HepG2 (cell line): ENCODE data around the gene SPSB1. TPM values are rescaled to one million over a fixed set of nuclear protein-coding genes. Genes with fewer than 3 reads are reported as not detected.

ENCODE experiments used
- ATAC-seq: fragments of 200-7000 bp; cut with Tn5 transposase; 3 replicates; pipeline ENCODE4 v1.9.1; 2020; ENCODE audit warnings: mild to moderate bottlenecking, moderate library complexity
- BruUV-seq: library from RNA; stranded (reverse); fragments of 400-500 nt; replicated peaks from 2 replicates; lab custom pipeline; 2021; lab: Mats Ljungman, UMichigan
- CTCF ChIA-PET: fragments of 300-600 bp; formaldehyde crosslinking; extraction: SDS; loops from one replicate; lab custom pipeline; 2021; ENCODE audit warnings: low total read pairs, inconsistent platforms, low intra/inter-chr PET ratio; lab: Yijun Ruan, JAX
- POLR2A ChIA-PET: fragments of 350-600 bp; sonication (Branson Sonifier 250); formaldehyde crosslinking; loops from one replicate; lab custom pipeline; 2020; ENCODE audit warnings: antibody characterized with exemption, inconsistent platforms; lab: Yijun Ruan, JAX
- DNase-seq: peaks from one replicate; pipeline ENCODE4 v3.0.0-alpha.2; 2015; ENCODE audit warnings: low spot score
- FAIRE-seq: peaks from 3 replicates; lab custom pipeline; 2011; peaks lifted over from hg19 to GRCh38; lab: Jason Lieb, UNC
- H2AFZ ChIP-seq: one replicate; pipeline ENCODE4 v1.6.1; 2011; ENCODE audit warnings: low read length, inconsistent platforms
- H3K27ac ChIP-seq: fragments of 300-600 bp; 3 replicates; pipeline ENCODE4 v1.8.0; 2011; ENCODE audit warnings: mixed run types, mild to moderate bottlenecking, mixed read lengths, low read length, inconsistent platforms; ENCODE audit not compliant: insufficient read depth; ENCODE audit errors: extremely low read length
- H3K27me3 ChIP-seq, 2 experiments: fragments of 200-600 bp in 1 of 2; 2 replicates in 1 of 2; 3 replicates in 1 of 2; pipeline versions ENCODE4 v1.6.0 to v1.8.0; 2011; ENCODE audit warnings: low read length in 2 of 2, mild to moderate bottlenecking in 2 of 2, moderate library complexity in 2 of 2, inconsistent platforms in 1 of 2; ENCODE audit not compliant: insufficient read depth in 2 of 2, control insufficient read depth in 1 of 2
- H3K36me3 ChIP-seq, 2 experiments: fragments of 200-600 bp in 1 of 2; replicated peaks in 1 of 2; 2 replicates in 1 of 2; 3 replicates in 1 of 2; pipeline versions ENCODE4 v1.5.1 to v1.8.0; 2011; ENCODE audit warnings: low read length in 2 of 2, inconsistent platforms in 1 of 2; ENCODE audit not compliant: insufficient read depth in 2 of 2, control insufficient read depth in 1 of 2
- H3K4me1 ChIP-seq: 2 replicates; pipeline ENCODE4 v1.5.1; 2012; ENCODE audit warnings: low read length, inconsistent platforms; ENCODE audit not compliant: insufficient read depth
- H3K4me2 ChIP-seq: 2 replicates; pipeline ENCODE4 v1.6.0; 2011; ENCODE audit warnings: low read depth, low read length, inconsistent platforms
- H3K4me3 ChIP-seq, 3 experiments: fragments of 200-600 bp in 1 of 3; sonication (generic), shearing (Covaris generic) in 1 of 3; replicated peaks in 1 of 3; 2 replicates each; pipeline ENCODE4 v1.5.1; 2011 to 2016; ENCODE audit warnings: low read length in 3 of 3, inconsistent platforms in 2 of 3, low read depth in 2 of 3, mild to moderate bottlenecking in 2 of 3, control low read depth in 1 of 3, mixed read lengths in 1 of 3; ENCODE audit not compliant: insufficient read depth in 1 of 3
- H3K79me2 ChIP-seq: one replicate; pipeline ENCODE4 v1.6.1; 2011; ENCODE audit warnings: low read length, inconsistent platforms; ENCODE audit not compliant: insufficient read depth
- H3K9ac ChIP-seq: 2 replicates; pipeline ENCODE4 v1.6.0; 2011; ENCODE audit warnings: mild to moderate bottlenecking, low read depth, low read length, inconsistent platforms; ENCODE audit not compliant: insufficient read depth
- H3K9me3 ChIP-seq: 2 replicates; pipeline ENCODE4 v1.5.1; 2012; ENCODE audit warnings: mild to moderate bottlenecking, low read length
- H4K20me1 ChIP-seq: 2 replicates; pipeline ENCODE4 v1.6.0; 2011; ENCODE audit warnings: inconsistent platforms, mild to moderate bottlenecking, low read length, moderate library complexity; ENCODE audit not compliant: insufficient read depth
- DNMT1 ChIP-seq: sonication (generic); formaldehyde crosslinking; IDR thresholded peaks from 2 replicates; pipeline ENCODE4 v1.5.1; 2020; ENCODE audit warnings: mild to moderate bottlenecking, missing genetic modification reagents
- GATAD2A ChIP-seq: IDR thresholded peaks from 2 replicates; pipeline ENCODE4 v1.6.1; 2016
- MAFF ChIP-seq: IDR thresholded peaks from 2 replicates; pipeline ENCODE4 v1.6.1; 2011; ENCODE audit warnings: low read depth, low read length, improper control_type of control experiment
- MAFK ChIP-seq, 2 experiments: IDR thresholded peaks in 1 of 2; conservative IDR thresholded peaks in 1 of 2; 2 replicates each; pipeline ENCODE4 v1.6.1; 2011; ENCODE audit warnings: improper control_type of control experiment in 2 of 2, low read length in 2 of 2
- MIER3 ChIP-seq: IDR thresholded peaks from 2 replicates; pipeline ENCODE4 v1.6.1; 2016; ENCODE audit warnings: missing compliant biosample characterization, borderline replicate concordance
- NR2F1 ChIP-seq, 2 experiments: fragments of 450-650 bp in 1 of 2; formaldehyde crosslinking in 1 of 2; IDR thresholded peaks; 2 replicates each; pipeline versions ENCODE4 v1.5.0 to v1.6.1; 2016 to 2020; ENCODE audit warnings: mild to moderate bottlenecking in 1 of 2, missing compliant biosample characterization in 1 of 2, missing genetic modification reagents in 1 of 2, moderate library complexity in 1 of 2
- RARA ChIP-seq: IDR thresholded peaks from 2 replicates; pipeline ENCODE4 v1.6.1; 2016; ENCODE audit warnings: missing genetic modification reagents, missing compliant biosample characterization
- SMAD3 ChIP-seq: sonication (generic); formaldehyde crosslinking; IDR thresholded peaks from 2 replicates; pipeline ENCODE4 v1.4.0; 2020; ENCODE audit warnings: missing genetic modification reagents
- ZNF383 ChIP-seq: sonication (generic); formaldehyde crosslinking; IDR thresholded peaks from 2 replicates; pipeline ENCODE4 v1.4.0; 2020; ENCODE audit warnings: missing genetic modification reagents, mild to moderate bottlenecking, borderline replicate concordance
- ZNF780A ChIP-seq: sonication (generic); formaldehyde crosslinking; IDR thresholded peaks from 2 replicates; pipeline ENCODE4 v1.8.0; 2022; ENCODE audit warnings: mild to moderate bottlenecking, missing genetic modification reagents, moderate library complexity
- whole genome bisulfite sequencing: methylation state at CpG from one replicate; pipeline ENCODE4 v1.1.6; 2017; ENCODE audit warnings: low lambda C conversion rate; 5-methylcytosine and 5-hydroxymethylcytosine counted together
- in situ Hi-C: cut with HindIII; loops from 2 replicates; pipeline ENCODE4 v1.10.0; 2017; ENCODE audit warnings: low pct_unique_long_range_greater_than_20kb; ENCODE audit not compliant: extremely low pct_ligation_motif_present
- intact Hi-C: fragments of 100-400 bp; cut with micrococcal nuclease; formaldehyde crosslinking; loops from one replicate; pipeline ENCODE4 v1.10.0; 2022; ENCODE audit not compliant: unreplicated experiment
- polyA plus RNA-seq, 8 experiments: library from polyadenylated mRNA; depleted of rRNA in 3 of 8; stranded (reverse) in 7 of 8; unstranded in 1 of 8; fragments of >200 nt; fragmentation: Illumina TruSeq in 4 of 8; extraction: Trizol in 4 of 8; gene quantifications; 2 replicates each; pipeline versions ENCODE4 v1.2.1 to v1.2.3, GENCODE V29; 2011 to 2016; ENCODE audit warnings: low read depth in 4 of 8, missing spikeins in 1 of 8, mixed read lengths in 1 of 8; ENCODE audit not compliant: insufficient read depth in 1 of 8
- total RNA-seq, 5 experiments: library from RNA; depleted of rRNA; stranded (reverse); fragments of >200 nt; fragmentation: Illumina TruSeq; extraction: Trizol; gene quantifications; 2 replicates each; pipeline ENCODE4 v1.2.3, GENCODE V29; 2016; ENCODE audit warnings: low read depth in 1 of 5
- TF ChIP-seq, protein P1 (sequence below): sonication (generic); formaldehyde crosslinking; IDR thresholded peaks from 2 replicates; pipeline ENCODE4 v1.5.1; 2020; ENCODE audit warnings: mild to moderate bottlenecking, missing genetic modification reagents, moderate library complexity
- TF ChIP-seq, protein P2 (sequence below): IDR thresholded peaks from 2 replicates; pipeline ENCODE4 v1.4.0; 2020; ENCODE audit warnings: mild to moderate bottlenecking, missing genetic modification reagents
- TF ChIP-seq, protein P3 (sequence below): sonication (generic); formaldehyde crosslinking; conservative IDR thresholded peaks from 2 replicates; pipeline ENCODE4 v1.4.0; 2020; ENCODE audit warnings: missing genetic modification reagents

Gene SPSB1
- total and polyA plus RNA-seq, 2 of the 13 experiments (the other 11 are each of a cell fraction or from before 2014, with no cell fraction given) = 5.0 to 8.0 TPM

DNA sequence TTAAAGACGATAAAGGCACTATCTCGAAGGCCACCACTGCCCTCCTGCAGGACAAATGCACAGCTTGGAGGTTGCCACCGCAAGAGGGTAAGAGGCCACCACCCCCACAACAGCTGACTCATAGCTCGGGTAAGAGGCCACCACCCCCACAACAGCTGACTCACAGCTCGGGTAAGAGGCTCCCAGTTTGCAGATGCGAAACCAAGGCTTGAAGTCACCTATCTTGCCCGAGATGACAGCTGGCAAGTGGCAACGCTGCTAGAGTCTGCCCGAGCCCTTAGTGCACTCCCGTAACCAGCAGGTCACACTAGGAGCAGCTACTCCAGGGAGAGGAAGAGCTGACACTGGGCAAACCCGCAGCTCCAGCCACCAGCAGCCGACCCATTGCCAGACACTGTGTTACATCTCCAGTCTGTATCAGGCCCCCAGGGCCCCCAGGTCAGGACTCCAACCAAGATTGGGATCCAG, 17.1 kb upstream of the SPSB1 start:
- H3K4me2 ChIP-seq = peak overlapping the region; percentile 43
- in situ Hi-C loops (no loop called here), intact Hi-C loops (no loop called here)
- no TSS peak for BruUV-seq
- peaks cover 33% of the 10 kb centered on the region for H3K4me1 ChIP-seq
- DNase-seq (peak; percentile 46), ATAC-seq (peak; percentile 35), FAIRE-seq (peak; percentile 18)
- ChIA-PET CTCF (no interaction called here), POLR2A (no interaction called here)
- H4K20me1 ChIP-seq = no peaks in the 10 kb centered on the region
- no peak overlapping the region for H3K9ac ChIP-seq
- 39% methylated on average over 5 of the region's 12 CpGs for whole genome bisulfite sequencing
- no peaks in the 10 kb centered on the region for H3K27me3 ChIP-seq
- H3K79me2 ChIP-seq = no peaks in the 10 kb centered on the region
- no peak overlapping the region; a peak in 1 of 6 replicates for H3K4me3 ChIP-seq
- no peak overlapping the region for H3K27ac ChIP-seq
- no peaks in the 10 kb centered on the region for H3K36me3 ChIP-seq
- no peaks in the 10 kb centered on the region for H3K9me3 ChIP-seq
- no peak overlapping the region for H2AFZ ChIP-seq
- TF ChIP-seq, protein P1, sequence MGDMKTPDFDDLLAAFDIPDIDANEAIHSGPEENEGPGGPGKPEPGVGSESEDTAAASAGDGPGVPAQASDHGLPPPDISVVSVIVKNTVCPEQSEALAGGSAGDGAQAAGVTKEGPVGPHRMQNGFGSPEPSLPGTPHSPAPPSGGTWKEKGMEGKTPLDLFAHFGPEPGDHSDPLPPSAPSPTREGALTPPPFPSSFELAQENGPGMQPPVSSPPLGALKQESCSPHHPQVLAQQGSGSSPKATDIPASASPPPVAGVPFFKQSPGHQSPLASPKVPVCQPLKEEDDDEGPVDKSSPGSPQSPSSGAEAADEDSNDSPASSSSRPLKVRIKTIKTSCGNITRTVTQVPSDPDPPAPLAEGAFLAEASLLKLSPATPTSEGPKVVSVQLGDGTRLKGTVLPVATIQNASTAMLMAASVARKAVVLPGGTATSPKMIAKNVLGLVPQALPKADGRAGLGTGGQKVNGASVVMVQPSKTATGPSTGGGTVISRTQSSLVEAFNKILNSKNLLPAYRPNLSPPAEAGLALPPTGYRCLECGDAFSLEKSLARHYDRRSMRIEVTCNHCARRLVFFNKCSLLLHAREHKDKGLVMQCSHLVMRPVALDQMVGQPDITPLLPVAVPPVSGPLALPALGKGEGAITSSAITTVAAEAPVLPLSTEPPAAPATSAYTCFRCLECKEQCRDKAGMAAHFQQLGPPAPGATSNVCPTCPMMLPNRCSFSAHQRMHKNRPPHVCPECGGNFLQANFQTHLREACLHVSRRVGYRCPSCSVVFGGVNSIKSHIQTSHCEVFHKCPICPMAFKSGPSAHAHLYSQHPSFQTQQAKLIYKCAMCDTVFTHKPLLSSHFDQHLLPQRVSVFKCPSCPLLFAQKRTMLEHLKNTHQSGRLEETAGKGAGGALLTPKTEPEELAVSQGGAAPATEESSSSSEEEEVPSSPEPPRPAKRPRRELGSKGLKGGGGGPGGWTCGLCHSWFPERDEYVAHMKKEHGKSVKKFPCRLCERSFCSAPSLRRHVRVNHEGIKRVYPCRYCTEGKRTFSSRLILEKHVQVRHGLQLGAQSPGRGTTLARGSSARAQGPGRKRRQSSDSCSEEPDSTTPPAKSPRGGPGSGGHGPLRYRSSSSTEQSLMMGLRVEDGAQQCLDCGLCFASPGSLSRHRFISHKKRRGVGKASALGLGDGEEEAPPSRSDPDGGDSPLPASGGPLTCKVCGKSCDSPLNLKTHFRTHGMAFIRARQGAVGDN (CRISPR knock-in tag) = peak; percentile 32
- TF ChIP-seq NR2F1 (CRISPR knock-in tag; IDR thresholded peaks at IDR 0.05) = peak in 1 of 2 experiments; percentile 54; a peak in 1 of 4 replicates
- peak in 1 of 2 experiments; percentile 31; a peak in 1 of 4 replicates for TF ChIP-seq MAFK (conservative IDR thresholded peaks at IDR 0.05 in 1 of 2, IDR thresholded peaks at IDR 0.05 in 1 of 2; ENCODE audit: low read length in 2 of 2)
- no peak for TF ChIP-seq DNMT1
- TF ChIP-seq, protein P2, sequence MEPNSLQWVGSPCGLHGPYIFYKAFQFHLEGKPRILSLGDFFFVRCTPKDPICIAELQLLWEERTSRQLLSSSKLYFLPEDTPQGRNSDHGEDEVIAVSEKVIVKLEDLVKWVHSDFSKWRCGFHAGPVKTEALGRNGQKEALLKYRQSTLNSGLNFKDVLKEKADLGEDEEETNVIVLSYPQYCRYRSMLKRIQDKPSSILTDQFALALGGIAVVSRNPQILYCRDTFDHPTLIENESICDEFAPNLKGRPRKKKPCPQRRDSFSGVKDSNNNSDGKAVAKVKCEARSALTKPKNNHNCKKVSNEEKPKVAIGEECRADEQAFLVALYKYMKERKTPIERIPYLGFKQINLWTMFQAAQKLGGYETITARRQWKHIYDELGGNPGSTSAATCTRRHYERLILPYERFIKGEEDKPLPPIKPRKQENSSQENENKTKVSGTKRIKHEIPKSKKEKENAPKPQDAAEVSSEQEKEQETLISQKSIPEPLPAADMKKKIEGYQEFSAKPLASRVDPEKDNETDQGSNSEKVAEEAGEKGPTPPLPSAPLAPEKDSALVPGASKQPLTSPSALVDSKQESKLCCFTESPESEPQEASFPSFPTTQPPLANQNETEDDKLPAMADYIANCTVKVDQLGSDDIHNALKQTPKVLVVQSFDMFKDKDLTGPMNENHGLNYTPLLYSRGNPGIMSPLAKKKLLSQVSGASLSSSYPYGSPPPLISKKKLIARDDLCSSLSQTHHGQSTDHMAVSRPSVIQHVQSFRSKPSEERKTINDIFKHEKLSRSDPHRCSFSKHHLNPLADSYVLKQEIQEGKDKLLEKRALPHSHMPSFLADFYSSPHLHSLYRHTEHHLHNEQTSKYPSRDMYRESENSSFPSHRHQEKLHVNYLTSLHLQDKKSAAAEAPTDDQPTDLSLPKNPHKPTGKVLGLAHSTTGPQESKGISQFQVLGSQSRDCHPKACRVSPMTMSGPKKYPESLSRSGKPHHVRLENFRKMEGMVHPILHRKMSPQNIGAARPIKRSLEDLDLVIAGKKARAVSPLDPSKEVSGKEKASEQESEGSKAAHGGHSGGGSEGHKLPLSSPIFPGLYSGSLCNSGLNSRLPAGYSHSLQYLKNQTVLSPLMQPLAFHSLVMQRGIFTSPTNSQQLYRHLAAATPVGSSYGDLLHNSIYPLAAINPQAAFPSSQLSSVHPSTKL = 0 out of 2 replicates have a peak, but pooled peaks have one; percentile 22
- TF ChIP-seq RARA (CRISPR knock-in tag) = 0 out of 2 replicates have a peak, but pooled peaks have one; percentile 30
- no peak for TF ChIP-seq SMAD3 (CRISPR knock-in tag)
- TF ChIP-seq MIER3 (CRISPR knock-in tag) = no peak
- TF ChIP-seq, protein P3, sequence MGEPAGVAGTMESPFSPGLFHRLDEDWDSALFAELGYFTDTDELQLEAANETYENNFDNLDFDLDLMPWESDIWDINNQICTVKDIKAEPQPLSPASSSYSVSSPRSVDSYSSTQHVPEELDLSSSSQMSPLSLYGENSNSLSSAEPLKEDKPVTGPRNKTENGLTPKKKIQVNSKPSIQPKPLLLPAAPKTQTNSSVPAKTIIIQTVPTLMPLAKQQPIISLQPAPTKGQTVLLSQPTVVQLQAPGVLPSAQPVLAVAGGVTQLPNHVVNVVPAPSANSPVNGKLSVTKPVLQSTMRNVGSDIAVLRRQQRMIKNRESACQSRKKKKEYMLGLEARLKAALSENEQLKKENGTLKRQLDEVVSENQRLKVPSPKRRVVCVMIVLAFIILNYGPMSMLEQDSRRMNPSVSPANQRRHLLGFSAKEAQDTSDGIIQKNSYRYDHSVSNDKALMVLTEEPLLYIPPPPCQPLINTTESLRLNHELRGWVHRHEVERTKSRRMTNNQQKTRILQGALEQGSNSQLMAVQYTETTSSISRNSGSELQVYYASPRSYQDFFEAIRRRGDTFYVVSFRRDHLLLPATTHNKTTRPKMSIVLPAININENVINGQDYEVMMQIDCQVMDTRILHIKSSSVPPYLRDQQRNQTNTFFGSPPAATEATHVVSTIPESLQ = no peak
- TF ChIP-seq ZNF383 = no peak
- TF ChIP-seq GATAD2A (CRISPR knock-in tag) = 0 out of 2 replicates have a peak, but pooled peaks have one; percentile 20
- no peak for TF ChIP-seq ZNF780A
- no peak for TF ChIP-seq MAFF
